ENCODE results near the gene SFT2D3. TPM values are rescaled to one million over a fixed set of nuclear protein-coding genes. Genes with fewer than 3 reads are reported as not detected.

The SFT2D3 gene
- total RNA-seq, 5 donors from 2014 or later (not counting 1 experiment from before 2014, with no cell fraction given): 6.1 to 13.9 (median 12.4) TPM

GRCh38 chr2:127718271-127718670 lies 17.0 kb downstream of the SFT2D3 start:
- Histone ChIP-seq H3K4me3 (ENCODE audit: control insufficient read depth in 1 of 2, extremely low read depth in 1 of 2, low read length in 1 of 2) (no peak overlapping the region), H3K27me3 (replicated peaks in 1 of 2; ENCODE audit: control insufficient read depth in 2 of 2, extremely low read depth in 1 of 2, insufficient read depth in 2 of 2, low read length in 1 of 2) (no peaks in the 10 kb centered on the region), H3K27ac (ENCODE audit: low read length) (no peak overlapping the region), H3K9me3 (no peaks in the 10 kb centered on the region), H3K4me1 (ENCODE audit: control insufficient read depth in 1 of 2, extremely low read depth in 1 of 2, insufficient read depth in 2 of 2, low read length in 2 of 2) (no peaks in the 10 kb centered on the region), H3K36me3 (ENCODE audit: control insufficient read depth in 2 of 2, extremely low read depth in 1 of 2, insufficient read depth in 1 of 2, low read length in 1 of 2) (peaks cover 5 to 74% of the 10 kb centered on the region in 2 donors)
- ChIA-PET POLR2A (no interaction called here), CTCF (interaction anchor here in 1 of 2 donors (0.6 kb wide), 1 partner anchor 180 kb away, joined by 3 read pairs; no protein-coding TSS in a partner anchor)
- no peak overlapping the region for H3K4me3 Mint-ChIP-seq
- no peak for DNase-seq
- no peak for ATAC-seq (replicated peaks in 1 of 4)
- 88% methylated on average over 2 of the region's 4 CpGs for WGBS (ENCODE audit: insufficient coverage)
- H3K9me3 Mint-ChIP-seq: no peaks in the 10 kb centered on the region
- no peaks in the 10 kb centered on the region for H3K27me3 Mint-ChIP-seq
- peaks cover 54% of the 10 kb centered on the region for H3K36me3 Mint-ChIP-seq
- H3K27ac Mint-ChIP-seq: no peak overlapping the region
- peaks cover 0 to 5% (median 0%) of the 10 kb centered on the region in 3 donors for H3K4me1 Mint-ChIP-seq

- Histone ChIP-seq H3K36me3 (ENCODE audit: control insufficient read depth in 2 of 2, extremely low read depth in 1 of 2, insufficient read depth in 1 of 2, low read length in 1 of 2) (peaks cover 2 to 76% of the 10 kb centered on the region in 2 donors), H3K4me1 (ENCODE audit: control insufficient read depth in 1 of 2, extremely low read depth in 1 of 2, insufficient read depth in 2 of 2, low read length in 2 of 2) (no peaks in the 10 kb centered on the region), H3K4me3 (ENCODE audit: control insufficient read depth in 1 of 2, extremely low read depth in 1 of 2, low read length in 1 of 2) (no peak overlapping the region), H3K27ac (ENCODE audit: low read length) (no peak overlapping the region), H3K27me3 (replicated peaks in 1 of 2; ENCODE audit: control insufficient read depth in 2 of 2, extremely low read depth in 1 of 2, insufficient read depth in 2 of 2, low read length in 1 of 2) (no peaks in the 10 kb centered on the region), H3K9me3 (no peaks in the 10 kb centered on the region)
- H3K9me3 Mint-ChIP-seq: no peaks in the 10 kb centered on the region
- peaks cover 59% of the 10 kb centered on the region for H3K36me3 Mint-ChIP-seq
- ChIA-PET POLR2A (no interaction called here), CTCF (no interaction called here)
- H3K4me1 Mint-ChIP-seq: peaks cover 0 to 5% (median 0%) of the 10 kb centered on the region in 3 donors
- WGBS (ENCODE audit: insufficient coverage): 98% methylated on average over 11 of the region's 13 CpGs
- no peak overlapping the region for H3K27ac Mint-ChIP-seq
- ATAC-seq (replicated peaks in 1 of 4) (no peak), DNase-seq (no peak)
- no peaks in the 10 kb centered on the region for H3K27me3 Mint-ChIP-seq
- H3K4me3 Mint-ChIP-seq: no peak overlapping the region
Measured at GRCh38 chr2:127719301-127720218, 18.3 kb downstream of the SFT2D3 start.

GRCh38 chr2:127721311-127721977 lies 20.1 kb downstream of the SFT2D3 start:
- Histone ChIP-seq H3K4me1 (ENCODE audit: control insufficient read depth in 1 of 2, extremely low read depth in 1 of 2, insufficient read depth in 2 of 2, low read length in 2 of 2) (no peaks in the 10 kb centered on the region), H3K4me3 (ENCODE audit: control insufficient read depth in 1 of 2, extremely low read depth in 1 of 2, low read length in 1 of 2) (no peak overlapping the region), H3K27ac (ENCODE audit: low read length) (no peak overlapping the region), H3K36me3 (ENCODE audit: control insufficient read depth in 2 of 2, extremely low read depth in 1 of 2, insufficient read depth in 1 of 2, low read length in 1 of 2) (peaks cover 2 to 71% of the 10 kb centered on the region in 2 donors), H3K27me3 (replicated peaks in 1 of 2; ENCODE audit: control insufficient read depth in 2 of 2, extremely low read depth in 1 of 2, insufficient read depth in 2 of 2, low read length in 1 of 2) (no peaks in the 10 kb centered on the region), H3K9me3 (no peaks in the 10 kb centered on the region)
- Mint-ChIP-seq H3K4me3 (no peak overlapping the region), H3K27ac (no peak overlapping the region), H3K4me1 (peaks cover 0 to 4% (median 0%) of the 10 kb centered on the region in 3 donors), H3K27me3 (no peaks in the 10 kb centered on the region), H3K36me3 (peaks cover 61% of the 10 kb centered on the region), H3K9me3 (no peaks in the 10 kb centered on the region)
- no peak for ATAC-seq (replicated peaks in 1 of 4)
- no peak for DNase-seq
- POLR2A ChIA-PET: no interaction called here
- WGBS (ENCODE audit: insufficient coverage): 69% methylated on average over 3 of the region's 6 CpGs
- CTCF ChIA-PET: interaction anchor here in 1 of 2 donors (0.6 kb wide), 1 partner anchor 205 kb away, joined by 3 read pairs; no protein-coding TSS in a partner anchor

- POLR2A ChIA-PET: no interaction called here
- ATAC-seq (replicated peaks in 1 of 4) (no peak), DNase-seq (no peak)
Measured at GRCh38 chr2:127721978-127722355, 20.7 kb downstream of the SFT2D3 start.

GRCh38 chr2:127722807-127723206 lies 21.5 kb downstream of the SFT2D3 start:
- DNase-seq: no peak
- Mint-ChIP-seq H3K4me3 (no peak overlapping the region), H3K4me1 (no peaks in the 10 kb centered on the region), H3K9me3 (no peaks in the 10 kb centered on the region), H3K36me3 (peaks cover 58% of the 10 kb centered on the region), H3K27me3 (no peaks in the 10 kb centered on the region), H3K27ac (no peak overlapping the region)
- H3K27me3 ChIP-seq (replicated peaks in 1 of 2; ENCODE audit: control insufficient read depth in 2 of 2, extremely low read depth in 1 of 2, insufficient read depth in 2 of 2, low read length in 1 of 2): no peaks in the 10 kb centered on the region
- H3K36me3 ChIP-seq (ENCODE audit: control insufficient read depth in 2 of 2, extremely low read depth in 1 of 2, insufficient read depth in 1 of 2, low read length in 1 of 2): peaks cover 2 to 64% of the 10 kb centered on the region in 2 donors
- no peaks in the 10 kb centered on the region for H3K4me1 ChIP-seq (ENCODE audit: control insufficient read depth in 1 of 2, extremely low read depth in 1 of 2, insufficient read depth in 2 of 2, low read length in 2 of 2)
- no peaks in the 10 kb centered on the region for H3K9me3 ChIP-seq
- no CpG with 5 or more reads among the region's 3 CpGs for WGBS (ENCODE audit: insufficient coverage)
- no peak overlapping the region for H3K4me3 ChIP-seq (ENCODE audit: control insufficient read depth in 1 of 2, extremely low read depth in 1 of 2, low read length in 1 of 2)
- ChIA-PET POLR2A (interaction anchor here in 1 of 2 donors (0.6 kb wide), 1 partner anchor 11 kb away, joined by 4 read pairs; no protein-coding TSS in a partner anchor), CTCF (no interaction called here)
- ATAC-seq (replicated peaks in 1 of 4): no peak
- no peak overlapping the region for H3K27ac ChIP-seq (ENCODE audit: low read length)

More at GRCh38 chr2:127721978-127722355, 20.7 kb downstream of the SFT2D3 start:
- no CpG with 5 or more reads among the region's 2 CpGs for WGBS (ENCODE audit: insufficient coverage)
- Histone ChIP-seq H3K27me3 (replicated peaks in 1 of 2; ENCODE audit: control insufficient read depth in 2 of 2, extremely low read depth in 1 of 2, insufficient read depth in 2 of 2, low read length in 1 of 2) (no peaks in the 10 kb centered on the region), H3K4me3 (ENCODE audit: control insufficient read depth in 1 of 2, extremely low read depth in 1 of 2, low read length in 1 of 2) (no peak overlapping the region), H3K36me3 (ENCODE audit: control insufficient read depth in 2 of 2, extremely low read depth in 1 of 2, insufficient read depth in 1 of 2, low read length in 1 of 2) (peaks cover 2 to 66% of the 10 kb centered on the region in 2 donors), H3K9me3 (no peaks in the 10 kb centered on the region), H3K4me1 (ENCODE audit: control insufficient read depth in 1 of 2, extremely low read depth in 1 of 2, insufficient read depth in 2 of 2, low read length in 2 of 2) (no peaks in the 10 kb centered on the region), H3K27ac (ENCODE audit: low read length) (no peak overlapping the region)
- Mint-ChIP-seq H3K27me3 (no peaks in the 10 kb centered on the region), H3K27ac (no peak overlapping the region), H3K4me1 (no peaks in the 10 kb centered on the region), H3K9me3 (no peaks in the 10 kb centered on the region), H3K36me3 (peaks cover 58% of the 10 kb centered on the region), H3K4me3 (no peak overlapping the region)
- CTCF ChIA-PET: interaction anchor here in 1 of 2 donors (0.6 kb wide), 1 partner anchor 206 kb away, joined by 3 read pairs; no protein-coding TSS in a partner anchor

- no peaks in the 10 kb centered on the region for H3K27me3 Mint-ChIP-seq
- H3K27ac Mint-ChIP-seq: no peak overlapping the region
- H3K4me3 ChIP-seq (ENCODE audit: control insufficient read depth in 1 of 2, extremely low read depth in 1 of 2, low read length in 1 of 2): no peak overlapping the region
- peaks cover 38% of the 10 kb centered on the region for H3K36me3 Mint-ChIP-seq
- no peaks in the 10 kb centered on the region for H3K4me1 ChIP-seq (ENCODE audit: control insufficient read depth in 1 of 2, extremely low read depth in 1 of 2, insufficient read depth in 2 of 2, low read length in 2 of 2)
- DNase-seq (no peak), ATAC-seq (replicated peaks in 1 of 4) (no peak)
- H3K4me1 Mint-ChIP-seq: no peaks in the 10 kb centered on the region
- ChIA-PET CTCF (no interaction called here), POLR2A (no interaction called here)
- no peak overlapping the region for H3K4me3 Mint-ChIP-seq
- peaks cover 2 to 30% of the 10 kb centered on the region in 2 donors for H3K36me3 ChIP-seq (ENCODE audit: control insufficient read depth in 2 of 2, extremely low read depth in 1 of 2, insufficient read depth in 1 of 2, low read length in 1 of 2)
- no peaks in the 10 kb centered on the region for H3K9me3 ChIP-seq
- 86% methylated on average over 1 of the region's 6 CpGs for WGBS (ENCODE audit: insufficient coverage)
- H3K27ac ChIP-seq (ENCODE audit: low read length): no peak overlapping the region
- no peaks in the 10 kb centered on the region for H3K9me3 Mint-ChIP-seq
- no peaks in the 10 kb centered on the region for H3K27me3 ChIP-seq (replicated peaks in 1 of 2; ENCODE audit: control insufficient read depth in 2 of 2, extremely low read depth in 1 of 2, insufficient read depth in 2 of 2, low read length in 1 of 2)
Measured at GRCh38 chr2:127726158-127726880, 25.0 kb downstream of the SFT2D3 start.

All from T-cell (primary cell).